ENCODE measurements around the gene NFILZ. TPM values are rescaled to one million over a fixed set of nuclear protein-coding genes. Genes with fewer than 3 reads are reported as not detected.

The NFILZ gene
- not detected in 5 replicates for total RNA-seq (2022; extraction: Qiagen RNA extraction; ENCODE audit: low read depth)

GRCh38 chr19:8629996-8630683 lies at the start of gene NFILZ:
Gene NFILZ, plus strand, starts transcription at chr19:8630633. Its CDS starts 46,133 bp downstream, at chr19:8676766.

GRCh38 chr19:8610041-8610935 lies 20.1 kb upstream of the NFILZ start, which contains the start of gene ADAMTS10:
Gene ADAMTS10, minus strand, starts transcription at chr19:8610715. Its CDS starts 5,005 bp downstream, at chr19:8605710.

Other genes with a start within 250 kb of the NFILZ start
- 86.6 to 98.4 TPM (median 92.1 TPM) in 5 replicates for gene RAB11B, start 240.3 kb upstream of the NFILZ start, total RNA-seq (2022; extraction: Qiagen RNA extraction; ENCODE audit: low read depth)
- 13.8 to 22.7 TPM (median 16.4 TPM) in 5 replicates for gene MARCHF2, start 217.3 kb upstream of the NFILZ start, total RNA-seq (2022; extraction: Qiagen RNA extraction; ENCODE audit: low read depth)
- 247 to 299 TPM (median 251 TPM) in 5 replicates for gene HNRNPM, start 185.7 kb upstream of the NFILZ start, total RNA-seq (2022; extraction: Qiagen RNA extraction; ENCODE audit: low read depth)
- gene PRAM1, start 128.0 kb upstream of the NFILZ start, total RNA-seq (2022; extraction: Qiagen RNA extraction; ENCODE audit: low read depth): 0.19 to 0.27 TPM (median 0.25 TPM) in 3 of 5 replicates, not detected in the others
- 14.2 to 21.2 TPM (median 19.7 TPM) in 5 replicates for gene ZNF414, start 116.5 kb upstream of the NFILZ start, total RNA-seq (2022; extraction: Qiagen RNA extraction; ENCODE audit: low read depth)
- 0.24 to 0.45 TPM (median 0.28 TPM) in 5 replicates for gene MYO1F, start 53.2 kb upstream of the NFILZ start, total RNA-seq (2022; extraction: Qiagen RNA extraction; ENCODE audit: low read depth)
- 9.0 to 19.4 TPM (median 15.3 TPM) in 5 replicates for gene ADAMTS10, start 19.9 kb upstream of the NFILZ start, total RNA-seq (2022; extraction: Qiagen RNA extraction; ENCODE audit: low read depth)
- not detected in 5 replicates for gene ACTL9, start 68.2 kb downstream of the NFILZ start, total RNA-seq (2022; extraction: Qiagen RNA extraction; ENCODE audit: low read depth)
- gene OR2Z1, start 91.0 kb downstream of the NFILZ start, total RNA-seq (2022; extraction: Qiagen RNA extraction; ENCODE audit: low read depth): not detected in 5 replicates
- 5.0 to 8.2 TPM (median 7.7 TPM) in 5 replicates for gene ZNF558, start 201.7 kb downstream of the NFILZ start, total RNA-seq (2022; extraction: Qiagen RNA extraction; ENCODE audit: low read depth)
- not detected in 5 replicates for gene MBD3L1, start 201.7 kb downstream of the NFILZ start, total RNA-seq (2022; extraction: Qiagen RNA extraction; ENCODE audit: low read depth)

Measured in A549 treated with ZK216348 at 1 μM for 4 hours (cell line).